ENCODE results near the gene NCKAP1.
A peak's percentile ranks its signal among the peaks of the same experiment; 100 is the strongest.
"Not testable (repeated sequence)": the region's sequence is repeated elsewhere in the genome, so short reads cannot be mapped to it uniquely, and the experiment has no call there.

The NCKAP1 gene

GRCh38 chr2:183038341-183039300, at the start of gene NCKAP1:
Gene NCKAP1, minus strand, starts transcription at chr2:183038457. Its CDS starts 358 bp downstream, at chr2:183038099.
- DNase-seq (ENCODE audit: low read depth): peak; percentile 68

DNA sequence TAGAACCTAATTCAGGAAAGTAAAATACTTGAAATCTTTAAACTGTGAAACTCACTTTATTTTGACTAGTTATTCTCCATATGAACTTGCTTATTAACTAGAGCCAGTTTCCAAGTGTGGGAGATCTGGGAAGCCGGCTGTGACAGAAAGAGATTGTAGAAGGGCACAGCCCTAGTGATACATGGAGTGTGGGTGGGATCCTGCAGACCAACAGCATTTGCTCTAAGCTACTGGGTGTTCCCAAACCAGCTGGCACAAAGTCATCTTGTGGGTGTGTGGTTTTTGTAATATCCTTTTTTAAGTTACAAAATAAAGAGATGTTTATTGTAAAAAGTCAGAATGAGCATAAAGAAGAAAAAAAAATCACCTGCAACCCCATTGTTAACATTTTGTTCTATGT, 43.7 kb upstream of the NCKAP1 start:
- DNase-seq (ENCODE audit: low read depth): peak; percentile 7

DNA sequence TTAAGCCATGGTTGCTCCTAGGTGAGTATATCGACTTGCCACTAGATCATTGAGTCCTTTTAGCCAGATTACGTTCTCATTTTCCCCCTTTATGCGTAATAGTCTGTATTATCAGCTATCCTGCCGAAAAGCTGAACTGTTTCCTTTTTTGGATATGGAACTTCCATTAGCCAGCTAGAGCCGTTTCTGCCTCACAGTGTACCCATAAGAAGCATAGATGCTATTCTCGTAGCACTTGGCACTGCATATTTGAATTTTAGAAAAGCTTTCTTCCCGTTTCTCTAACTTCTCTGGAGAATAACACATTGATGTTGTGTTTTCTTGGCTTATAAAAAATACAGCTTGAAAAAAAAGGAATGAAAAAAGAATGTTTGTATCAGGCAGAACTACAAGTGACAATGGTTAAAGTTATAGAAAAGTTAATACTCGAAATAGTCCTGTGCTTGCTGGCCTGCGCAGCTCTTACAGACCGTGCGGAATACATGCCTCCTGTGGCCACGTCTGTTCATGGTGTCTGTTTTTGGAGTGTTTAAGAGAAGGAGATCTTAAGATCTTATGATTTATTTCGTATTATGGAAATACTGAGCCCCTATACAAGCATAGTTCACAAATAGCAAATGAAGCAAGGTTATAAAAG, 41.0 kb upstream of the NCKAP1 start:
- DNase-seq (ENCODE audit: low read depth): no peak

DNA sequence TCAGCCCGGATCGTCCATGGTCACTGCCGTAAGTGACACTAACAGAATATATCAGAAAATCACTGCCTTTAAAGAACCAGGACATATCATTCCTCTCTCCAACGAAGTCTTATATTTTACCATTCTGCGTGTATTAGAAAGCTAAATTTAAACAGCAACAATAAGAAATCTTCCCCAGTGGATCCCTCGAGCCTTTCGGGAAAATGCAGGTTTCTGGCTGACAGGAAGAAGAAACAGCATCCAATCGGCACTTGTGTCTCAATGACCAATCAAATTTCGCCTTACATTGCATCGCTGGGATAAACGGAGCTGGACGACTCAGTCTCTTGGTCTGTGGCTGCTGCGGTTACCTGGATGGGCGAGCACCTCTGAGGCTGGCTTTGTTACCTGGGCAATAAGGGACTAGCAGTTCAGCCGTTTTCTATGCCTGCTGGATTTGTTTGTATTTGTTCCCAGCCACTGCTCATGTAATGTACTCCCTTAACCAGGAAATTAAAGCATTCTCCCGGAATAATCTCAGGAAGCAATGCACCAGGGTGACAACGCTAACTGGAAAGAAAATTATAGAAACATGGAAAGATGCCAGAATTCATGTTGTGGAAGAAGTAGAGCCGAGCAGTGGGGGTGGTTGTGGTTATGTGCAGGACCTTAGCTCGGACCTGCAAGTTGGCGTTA, 40.3 kb upstream of the NCKAP1 start, which contains the start of gene DUSP19:
Gene DUSP19 (plus strand): TSS at position 284 of the 675 bp plus-strand sequence. CDS start 187 bp downstream, at position 471.
- DNase-seq (ENCODE audit: low read depth): peak; percentile 90

DNA sequence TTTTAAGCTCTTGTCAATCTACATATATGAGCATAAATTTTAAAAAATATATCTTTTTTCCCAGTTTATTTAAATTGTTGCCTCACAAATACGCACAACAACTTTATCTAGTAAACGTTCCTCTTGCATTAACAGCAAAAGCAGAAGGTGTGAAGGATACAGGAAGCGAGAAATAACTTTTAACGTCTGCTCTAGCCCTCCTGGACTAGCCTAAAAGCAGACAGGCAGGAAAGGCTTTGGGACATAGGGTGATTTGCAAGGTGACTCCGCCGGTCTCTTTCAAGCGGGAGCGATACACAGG, 39.9 kb upstream of the NCKAP1 start:
- DNase-seq (ENCODE audit: low read depth): no peak

DNA sequence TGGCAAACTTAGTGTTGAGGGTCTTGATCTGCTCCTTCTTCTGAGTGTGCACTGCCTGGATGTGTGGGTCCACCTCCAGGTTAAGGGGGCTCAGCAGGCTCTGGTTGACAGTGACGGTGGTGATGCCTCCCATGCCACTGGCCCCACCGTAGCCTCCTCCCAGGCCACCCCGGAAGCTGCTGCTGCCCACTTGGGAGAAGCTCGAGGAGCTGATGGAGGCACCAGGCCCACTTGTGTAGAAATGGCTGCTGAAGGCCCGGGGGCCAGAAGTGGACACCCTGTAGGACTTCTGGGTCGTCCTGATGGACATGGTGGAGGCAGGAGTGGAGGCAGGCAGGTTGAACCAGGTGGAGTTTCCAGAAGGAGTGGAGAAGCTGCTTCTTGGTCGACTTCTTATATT, 33.9 kb upstream of the NCKAP1 start:
- no peak for DNase-seq (ENCODE audit: low read depth)

- peak; percentile 56 for DNase-seq (ENCODE audit: low read depth)
Measured at GRCh38 chr2:183070942-183071844, 32.9 kb upstream of the NCKAP1 start.

DNA sequence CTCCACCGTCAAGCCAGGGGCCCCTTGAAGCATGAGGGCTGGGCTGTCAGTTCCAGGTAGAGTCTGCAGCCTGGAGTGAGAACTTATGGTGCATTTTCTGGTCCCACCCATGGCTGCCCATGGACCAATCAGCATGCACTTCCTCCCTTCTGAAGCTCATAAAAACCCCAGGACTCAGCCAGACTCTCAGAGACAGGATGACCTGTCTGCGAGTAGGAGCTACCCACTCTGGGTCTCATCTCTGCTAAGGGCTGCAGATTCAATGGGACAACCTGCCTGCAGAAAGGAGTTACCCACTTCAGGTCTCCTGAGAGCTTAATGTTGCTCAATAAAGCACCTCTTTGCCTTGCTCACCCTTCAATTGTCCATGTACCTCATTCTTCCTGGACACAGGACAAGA, 30.9 kb upstream of the NCKAP1 start:
- DNase-seq (ENCODE audit: low read depth): no peak

DNA sequence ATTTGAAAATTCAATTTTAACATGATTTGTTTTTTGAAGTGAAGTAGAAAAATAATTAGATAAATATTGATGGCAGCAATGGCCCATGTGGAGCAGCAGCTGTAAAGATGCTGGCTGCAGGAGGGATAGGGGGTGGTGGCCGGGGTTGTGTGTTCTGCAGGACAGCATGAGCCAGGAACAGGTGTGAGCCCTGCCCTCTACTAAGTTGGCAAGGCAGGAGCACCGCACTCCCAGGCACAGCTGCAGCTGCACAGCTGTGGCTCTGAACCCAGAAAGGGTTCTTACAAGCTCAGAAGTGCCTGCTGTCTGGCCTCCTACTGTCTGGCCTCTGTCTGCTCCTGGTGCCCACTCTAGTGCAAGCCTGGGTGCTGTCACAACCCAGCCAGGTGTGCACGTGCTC, 30.3 kb upstream of the NCKAP1 start:
- no peak for DNase-seq (ENCODE audit: low read depth)

GRCh38 chr2:183063083-183063482, 24.8 kb upstream of the NCKAP1 start:
- peak; percentile 58 for DNase-seq (ENCODE audit: low read depth)

DNA sequence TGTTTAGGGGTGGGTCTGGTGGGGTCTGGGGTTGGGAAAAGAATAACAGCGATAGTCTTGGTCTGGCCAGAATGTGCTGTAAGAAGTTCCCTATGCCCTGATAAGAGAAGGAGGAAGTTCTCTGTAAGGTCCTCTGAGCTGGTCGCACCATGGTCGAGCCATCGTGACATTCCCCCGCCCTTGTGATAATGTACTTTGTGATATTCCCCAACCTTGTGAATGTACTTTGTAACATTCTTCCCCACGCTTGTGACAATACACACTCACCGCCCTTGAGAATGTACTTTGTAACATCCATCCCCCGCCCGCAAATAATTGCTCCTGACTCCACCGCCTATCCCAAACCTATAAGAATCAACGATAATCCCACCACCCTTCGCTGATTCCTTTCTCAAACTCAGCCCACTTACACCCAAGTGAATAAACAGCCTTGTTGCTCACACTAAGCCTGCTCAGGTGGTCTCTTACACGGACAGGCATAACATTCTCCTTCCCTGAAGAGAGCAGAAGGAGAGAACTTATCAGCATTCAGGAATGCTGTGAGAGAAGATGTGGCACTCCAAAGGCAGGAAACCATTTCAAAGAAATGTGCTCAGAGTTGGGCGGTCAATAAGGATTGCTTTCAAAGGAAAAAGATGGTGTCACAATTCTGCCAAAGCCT, 22.4 kb upstream of the NCKAP1 start:
- no peak for DNase-seq (ENCODE audit: low read depth)

- DNase-seq (ENCODE audit: low read depth): peak; percentile 95
Measured at GRCh38 chr2:183059561-183059960, 21.3 kb upstream of the NCKAP1 start.

DNA sequence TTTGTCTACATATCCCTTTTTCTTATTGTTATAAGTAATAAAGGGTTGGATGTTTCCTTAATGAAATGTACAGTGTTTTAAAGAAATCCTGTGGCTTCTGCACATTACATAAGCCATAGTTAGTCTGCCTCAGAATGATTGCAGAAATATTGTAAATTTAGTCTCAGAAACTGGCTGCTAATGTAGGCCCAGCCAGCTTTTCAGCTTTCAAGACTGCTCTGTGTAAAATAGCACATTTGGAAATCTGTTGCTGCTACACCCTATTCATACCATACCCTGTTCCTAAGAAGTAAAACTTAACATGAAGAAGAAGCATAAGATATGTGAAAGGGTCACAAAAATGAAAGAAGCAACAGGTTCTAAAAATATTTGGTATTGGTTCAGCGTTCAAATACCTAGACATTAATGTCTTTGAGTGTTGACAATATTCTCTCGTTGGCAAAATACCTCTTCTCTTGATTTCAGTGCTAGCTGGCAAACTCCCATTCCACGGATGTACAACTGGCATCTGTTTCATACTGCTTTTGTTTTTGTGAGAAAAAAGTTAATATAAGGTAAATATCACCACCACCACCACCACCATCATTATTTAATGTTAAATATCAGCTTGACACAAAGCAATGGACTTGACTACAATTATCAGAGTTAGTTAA, 19.2 kb upstream of the NCKAP1 start:
- no peak for DNase-seq (ENCODE audit: low read depth)

DNA sequence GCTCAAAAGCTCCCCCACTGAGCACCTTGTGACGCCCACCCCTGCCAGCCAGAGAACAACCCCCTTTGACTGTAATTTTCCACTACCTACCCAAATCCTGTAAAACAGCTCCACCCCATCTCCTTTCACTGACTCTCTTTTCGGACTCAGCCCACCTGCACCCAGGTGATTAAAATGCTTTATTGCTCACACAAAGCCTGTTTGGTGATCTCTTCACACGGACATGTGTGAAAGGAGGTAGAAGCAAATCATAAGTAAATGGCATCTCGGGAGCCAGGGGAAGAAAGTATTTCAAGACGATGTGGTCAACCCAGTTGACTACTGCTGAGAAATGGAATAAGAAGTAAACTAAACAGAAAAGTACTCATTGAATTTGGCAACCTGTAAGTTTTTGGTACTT, 11.2 kb upstream of the NCKAP1 start:
- DNase-seq (ENCODE audit: low read depth): no peak

GRCh38 chr2:183047486-183048125, 9.3 kb upstream of the NCKAP1 start:
- not testable (repeated sequence) for DNase-seq (ENCODE audit: low read depth)

DNA sequence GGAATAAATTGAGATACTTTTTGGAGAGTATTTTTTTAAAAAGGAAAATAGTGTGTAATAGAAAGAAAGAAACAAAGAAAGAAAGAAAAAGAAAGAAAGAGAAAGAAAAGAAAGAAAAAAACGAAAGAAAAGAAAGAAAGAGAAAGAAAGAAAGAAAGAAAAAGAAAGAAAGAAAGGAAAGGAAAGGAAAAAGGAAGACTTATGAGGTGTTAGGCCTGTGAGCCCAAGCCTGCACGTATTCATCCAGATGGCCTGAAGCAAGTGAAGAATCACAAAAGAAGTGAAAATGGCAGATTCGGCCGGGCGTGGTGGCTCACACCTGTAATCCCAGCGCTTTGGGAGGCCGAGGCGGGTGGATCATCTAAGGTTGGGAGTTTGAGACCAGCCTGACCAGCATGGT, 5.3 kb upstream of the NCKAP1 start:
- DNase-seq (ENCODE audit: low read depth): not testable (repeated sequence)

- DNase-seq (ENCODE audit: low read depth): no peak
Measured at GRCh38 chr2:183040604-183041003, 2.3 kb upstream of the NCKAP1 start.

DNA sequence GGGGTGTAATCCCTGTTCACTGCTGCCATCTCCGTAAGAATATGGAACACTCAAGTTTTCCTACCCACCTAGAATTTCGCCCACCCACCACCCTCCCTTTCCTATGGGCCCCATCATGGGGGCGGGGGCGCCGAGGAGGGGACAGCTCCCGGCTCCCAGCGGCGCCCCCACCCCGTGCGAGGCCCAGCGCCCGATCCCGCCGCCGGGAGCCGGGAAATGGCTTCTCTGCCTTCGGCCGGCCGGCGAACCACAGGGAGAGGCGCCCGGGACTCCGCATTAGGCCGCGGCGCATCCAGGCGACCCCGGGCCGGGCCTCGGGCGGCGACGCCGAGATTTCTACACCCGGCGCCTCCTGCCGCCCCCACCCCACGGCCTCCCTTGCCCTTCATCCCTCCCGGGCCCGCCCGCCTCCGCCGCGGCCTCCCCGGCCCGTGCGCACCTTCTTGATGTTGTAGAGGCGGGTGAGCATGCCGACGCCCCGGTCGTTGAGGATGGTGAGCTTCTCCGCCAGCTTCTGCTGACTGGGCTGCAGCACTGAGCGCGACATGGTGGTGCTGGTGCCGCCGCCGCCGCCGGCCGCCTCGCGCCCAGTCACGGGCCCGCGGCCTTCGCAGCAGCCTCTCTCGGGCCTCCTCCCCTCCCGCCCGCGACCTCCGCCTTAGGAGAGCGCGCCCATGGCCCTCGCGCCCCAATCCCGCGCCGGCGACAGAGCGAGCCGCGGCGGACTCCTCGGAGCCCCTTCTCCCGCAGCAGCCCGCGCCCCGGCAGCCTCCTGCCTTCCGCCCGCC, 510 bp downstream of the NCKAP1 start:
- DNase-seq (ENCODE audit: low read depth): peak; percentile 21

GRCh38 chr2:183037074-183037552, 1.1 kb downstream of the NCKAP1 start:
- peak; percentile 48 for DNase-seq (ENCODE audit: low read depth)
